ENCODE measurements around the gene ERBB4. TPM values are rescaled to one million over a fixed set of nuclear protein-coding genes. Genes with fewer than 3 reads are reported as not detected.

Gene ERBB4
- total and polyA plus RNA-seq, 7 donors = 0.07 to 7.5 (median 2.0) TPM

DNA sequence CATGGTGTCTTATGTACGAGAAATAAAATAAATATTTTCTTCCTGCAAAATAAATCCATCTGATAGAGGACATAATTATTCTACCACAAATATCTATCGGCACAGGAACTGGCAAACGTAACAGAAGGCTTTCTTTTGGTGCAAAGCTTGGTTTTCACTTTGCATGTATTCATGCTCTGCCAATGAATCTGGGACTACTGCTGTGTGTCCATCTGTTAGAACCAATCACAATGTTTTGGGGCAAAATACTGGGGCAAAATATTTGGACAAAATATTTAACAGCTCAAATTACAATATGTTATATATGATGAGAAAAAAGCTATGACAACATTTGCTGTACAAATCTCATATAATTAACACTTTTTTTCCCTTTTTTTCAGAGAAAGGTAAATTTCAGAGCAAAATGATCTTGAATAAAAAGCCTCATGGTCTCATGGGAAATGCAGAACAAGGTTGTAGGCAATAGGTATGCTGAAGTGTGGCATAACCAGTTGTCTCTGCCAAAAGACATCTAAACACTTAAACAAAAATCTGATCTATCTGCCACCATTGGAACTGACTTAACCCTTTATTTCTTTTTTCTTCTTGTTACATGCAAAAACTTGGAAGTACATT, 1059.0 kb downstream of the ERBB4 start:
- no peak for ATAC-seq
- H3K27ac ChIP-seq = no peak overlapping the region
- no peaks in the 10 kb centered on the region for H3K36me3 ChIP-seq (ENCODE audit: insufficient read depth in 1 of 2, low read depth in 1 of 2)
- H3K27me3 ChIP-seq (ENCODE audit: insufficient read depth in 3 of 3, low read length in 2 of 3) = no peaks in the 10 kb centered on the region
- 45 to 74% (median 74%) methylated on average over 3 of the region's 3 CpGs for WGBS, 3 donors
- TF ChIP-seq, protein P1, sequence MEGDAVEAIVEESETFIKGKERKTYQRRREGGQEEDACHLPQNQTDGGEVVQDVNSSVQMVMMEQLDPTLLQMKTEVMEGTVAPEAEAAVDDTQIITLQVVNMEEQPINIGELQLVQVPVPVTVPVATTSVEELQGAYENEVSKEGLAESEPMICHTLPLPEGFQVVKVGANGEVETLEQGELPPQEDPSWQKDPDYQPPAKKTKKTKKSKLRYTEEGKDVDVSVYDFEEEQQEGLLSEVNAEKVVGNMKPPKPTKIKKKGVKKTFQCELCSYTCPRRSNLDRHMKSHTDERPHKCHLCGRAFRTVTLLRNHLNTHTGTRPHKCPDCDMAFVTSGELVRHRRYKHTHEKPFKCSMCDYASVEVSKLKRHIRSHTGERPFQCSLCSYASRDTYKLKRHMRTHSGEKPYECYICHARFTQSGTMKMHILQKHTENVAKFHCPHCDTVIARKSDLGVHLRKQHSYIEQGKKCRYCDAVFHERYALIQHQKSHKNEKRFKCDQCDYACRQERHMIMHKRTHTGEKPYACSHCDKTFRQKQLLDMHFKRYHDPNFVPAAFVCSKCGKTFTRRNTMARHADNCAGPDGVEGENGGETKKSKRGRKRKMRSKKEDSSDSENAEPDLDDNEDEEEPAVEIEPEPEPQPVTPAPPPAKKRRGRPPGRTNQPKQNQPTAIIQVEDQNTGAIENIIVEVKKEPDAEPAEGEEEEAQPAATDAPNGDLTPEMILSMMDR (IDR thresholded peaks at IDR 0.05) = no peak
- intact Hi-C loops (cut with DNase I) = no loop called here
- no peaks in the 10 kb centered on the region for H3K4me1 ChIP-seq
- DNase-seq = no peak
- no peaks in the 10 kb centered on the region for H3K9me3 ChIP-seq
- H3K4me3 ChIP-seq = no peak overlapping the region

GRCh38 chr2:211477537-211478275, 1060.9 kb downstream of the ERBB4 start:
- peaks cover 8% of the 10 kb centered on the region for H3K9me3 ChIP-seq

DNA sequence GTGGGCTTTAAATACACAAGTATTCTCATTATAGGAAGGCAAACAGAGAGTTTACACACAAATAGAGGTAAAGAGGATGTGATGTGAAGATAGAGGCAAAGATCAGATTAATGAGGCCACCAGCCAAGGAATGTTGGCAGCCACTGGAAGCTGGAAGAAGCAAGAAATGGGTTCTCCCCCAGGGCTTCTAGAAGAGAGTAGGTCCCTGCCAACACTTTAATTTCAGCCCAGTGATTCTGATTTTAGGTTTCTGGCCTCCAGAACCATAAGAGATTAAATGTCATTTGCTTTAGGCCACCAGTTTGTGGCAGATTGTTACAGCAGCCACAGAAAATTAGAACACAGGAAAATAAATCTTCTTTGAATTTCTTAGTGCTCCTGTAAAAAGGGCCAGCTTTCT, 1065.5 kb downstream of the ERBB4 start:
- no peaks in the 10 kb centered on the region for H3K27me3 ChIP-seq (ENCODE audit: insufficient read depth in 3 of 3, low read length in 2 of 3)
- TF ChIP-seq, protein P1 (IDR thresholded peaks at IDR 0.05) = no peak
- no peaks in the 10 kb centered on the region for H3K36me3 ChIP-seq (ENCODE audit: insufficient read depth in 1 of 2, low read depth in 1 of 2)
- peaks cover 8% of the 10 kb centered on the region for H3K9me3 ChIP-seq
- no peaks in the 10 kb centered on the region for H3K4me1 ChIP-seq
- H3K4me3 ChIP-seq = no peak overlapping the region
- intact Hi-C loops (cut with DNase I) = no loop called here
- DNase-seq (no peak), ATAC-seq (no peak)
- H3K27ac ChIP-seq = no peak overlapping the region

More at GRCh38 chr2:211477537-211478275, 1060.9 kb downstream of the ERBB4 start:
- 75 to 81% (median 80%) methylated on average over 2 of the region's 2 CpGs for WGBS, 3 donors
- no peak for ATAC-seq
- H3K27me3 ChIP-seq (ENCODE audit: insufficient read depth in 3 of 3, low read length in 2 of 3) = no peaks in the 10 kb centered on the region
- H3K27ac ChIP-seq = no peak overlapping the region
- H3K36me3 ChIP-seq (ENCODE audit: insufficient read depth in 1 of 2, low read depth in 1 of 2) = no peaks in the 10 kb centered on the region
- intact Hi-C loops (cut with DNase I) = no loop called here
- no peak overlapping the region for H3K4me3 ChIP-seq
- TF ChIP-seq, protein P1 (IDR thresholded peaks at IDR 0.05) = no peak
- no peak for DNase-seq
- H3K4me1 ChIP-seq = no peaks in the 10 kb centered on the region

- Histone ChIP-seq H3K4me3 (no peak overlapping the region), H3K4me1 (no peaks in the 10 kb centered on the region), H3K9me3 (peaks cover 8% of the 10 kb centered on the region), H3K36me3 (ENCODE audit: insufficient read depth in 1 of 2, low read depth in 1 of 2) (no peaks in the 10 kb centered on the region), H3K27me3 (ENCODE audit: insufficient read depth in 3 of 3, low read length in 2 of 3) (no peaks in the 10 kb centered on the region), H3K27ac (no peak overlapping the region)
- 80 to 90% (median 88%) methylated on average over 3 of the region's 3 CpGs for WGBS, 3 donors
- ATAC-seq (no peak), DNase-seq (no peak)
- intact Hi-C loops (cut with DNase I) = loop anchor here in 1 of 2 donors (5.0 kb wide), 1 partner anchor 1098 kb away; no protein-coding TSS in a partner anchor
- TF ChIP-seq, protein P1 (IDR thresholded peaks at IDR 0.05) = no peak
These were observed 1068.9 kb downstream of the ERBB4 start for GRCh38 chr2:211469664-211470059.
